HG02678 (cell line): ENCODE results near the gene EIF3J.
A peak's percentile ranks its signal among the peaks of the same experiment; 100 is the strongest.
"Not testable (repeated sequence)": the region's sequence is repeated elsewhere in the genome, so short reads cannot be mapped to it uniquely, and the experiment has no call there.

ENCODE experiments used
- ATAC-seq: cut with Tn5 transposase; IDR thresholded peaks from one replicate; pipeline ENCODE4 v1.9.1; 2021; ENCODE audit warnings: mild to moderate bottlenecking, moderate library complexity; ENCODE audit not compliant: unreplicated experiment

EIF3J gene

GRCh38 chr15:44541282-44541958, 4.5 kb downstream of the EIF3J start:
- no peak for ATAC-seq

- no peak for ATAC-seq
These were observed 5.6 kb downstream of the EIF3J start for GRCh38 chr15:44542596-44542995.

GRCh38 chr15:44544745-44545144, 7.8 kb downstream of the EIF3J start:
- not testable (repeated sequence) for ATAC-seq

GRCh38 chr15:44545913-44546802, 9.2 kb downstream of the EIF3J start:
- ATAC-seq = peak; percentile 63

GRCh38 chr15:44549152-44549551, 12.2 kb downstream of the EIF3J start:
- ATAC-seq = not testable (repeated sequence)

- ATAC-seq = no peak
These were observed 13.3 kb downstream of the EIF3J start for GRCh38 chr15:44550256-44550655.

- ATAC-seq = no peak
These were observed 13.8 kb downstream of the EIF3J start for GRCh38 chr15:44550734-44551133.

GRCh38 chr15:44554934-44555723, 18.2 kb downstream of the EIF3J start:
- ATAC-seq = no peak

GRCh38 chr15:44560926-44561325, 24.0 kb downstream of the EIF3J start:
- ATAC-seq = not testable (repeated sequence)

- ATAC-seq = no peak
These were observed 28.6 kb downstream of the EIF3J start for GRCh38 chr15:44565387-44566154.

- no peak for ATAC-seq
These were observed 29.2 kb downstream of the EIF3J start for GRCh38 chr15:44566155-44566540.

GRCh38 chr15:44568338-44568737, 31.4 kb downstream of the EIF3J start:
- no peak for ATAC-seq

- no peak for ATAC-seq
These were observed 32.4 kb downstream of the EIF3J start for GRCh38 chr15:44569316-44569715.

- no peak for ATAC-seq
These were observed 33.4 kb downstream of the EIF3J start for GRCh38 chr15:44570361-44570760.

GRCh38 chr15:44573386-44573785, 36.4 kb downstream of the EIF3J start:
- no peak for ATAC-seq

GRCh38 chr15:44574734-44575133, 37.8 kb downstream of the EIF3J start:
- ATAC-seq = no peak

- ATAC-seq = no peak
These were observed 43.2 kb downstream of the EIF3J start for GRCh38 chr15:44580105-44580504.

- ATAC-seq = no peak
These were observed 47.3 kb downstream of the EIF3J start for GRCh38 chr15:44584162-44584749.

GRCh38 chr15:44585633-44586032, 48.7 kb downstream of the EIF3J start:
- no peak for ATAC-seq

- ATAC-seq = no peak
These were observed 51.6 kb downstream of the EIF3J start for GRCh38 chr15:44588541-44588940.
